ENCODE data around the gene CTU2.
"Not testable (repeated sequence)": the region's sequence is repeated elsewhere in the genome, so short reads cannot be mapped to it uniquely, and the experiment has no call there.

The CTU2 gene

DNA sequence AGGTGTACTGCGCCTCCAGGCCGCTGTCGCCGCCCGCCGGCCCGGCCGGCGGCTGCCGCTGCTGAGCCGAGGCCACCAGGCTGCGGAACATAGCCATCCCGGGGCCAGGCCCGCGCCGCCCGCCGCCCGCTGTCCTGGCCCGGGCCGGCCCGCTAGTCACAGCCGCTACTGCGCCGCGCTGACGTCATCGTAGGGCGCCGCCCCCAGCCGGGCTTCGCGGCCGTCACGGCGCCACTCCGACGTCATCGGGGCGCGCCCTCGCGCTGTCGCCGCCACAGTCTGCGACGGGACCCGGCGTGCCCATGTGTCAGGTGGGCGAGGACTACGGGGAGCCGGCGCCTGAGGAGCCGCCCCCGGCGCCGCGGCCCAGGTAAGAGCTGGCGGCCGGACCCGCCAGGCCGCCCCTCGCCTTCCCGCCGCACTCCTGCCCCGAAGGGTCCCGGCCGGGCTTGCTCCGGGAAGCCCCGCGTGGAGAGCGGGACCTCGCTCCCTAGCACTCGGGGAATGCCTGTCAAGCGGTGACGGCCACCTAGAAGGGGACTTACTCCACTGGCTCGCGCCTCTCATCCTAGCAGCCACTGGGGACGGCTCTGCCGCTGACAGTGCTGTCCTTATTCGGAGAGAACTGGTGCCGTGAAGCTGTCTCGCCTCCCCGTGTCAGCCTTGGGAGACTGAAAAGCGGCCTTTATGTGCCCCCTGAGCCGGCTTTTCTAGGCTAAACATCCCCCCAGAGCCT lies at the start of gene CTU2, which contains the start of gene RNF166:
CTU2 (plus strand) TSS at position 275 of the 736 bp plus-strand sequence; CDS start at position 303, 28 bp downstream.
RNF166 (minus strand) TSS at position 180 of the 736 bp plus-strand sequence; CDS start at position 97, 83 bp downstream.
- peak; percentile 84 to 95 for DNase-seq

DNA sequence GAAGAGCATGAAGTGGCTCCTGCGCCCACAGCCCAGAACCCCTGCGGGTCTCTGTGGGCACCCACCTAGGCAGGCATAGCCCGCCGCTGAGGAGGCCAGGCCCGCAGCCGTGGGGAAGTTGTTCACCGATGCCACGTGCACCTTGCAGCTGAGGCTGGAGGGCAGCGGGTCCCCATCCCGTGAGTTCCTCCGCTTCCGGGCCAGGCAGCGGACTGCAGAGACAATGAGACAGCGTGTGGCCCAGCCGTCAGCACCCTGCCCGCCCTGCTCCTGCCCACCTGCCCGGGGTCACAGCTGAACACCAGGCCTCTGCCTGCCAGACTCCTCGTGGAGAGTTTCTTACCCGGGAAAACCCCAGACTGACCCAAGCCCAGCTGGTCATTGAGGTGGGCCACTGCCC lies 48.9 kb upstream of the CTU2 start:
- no peak for DNase-seq

DNA sequence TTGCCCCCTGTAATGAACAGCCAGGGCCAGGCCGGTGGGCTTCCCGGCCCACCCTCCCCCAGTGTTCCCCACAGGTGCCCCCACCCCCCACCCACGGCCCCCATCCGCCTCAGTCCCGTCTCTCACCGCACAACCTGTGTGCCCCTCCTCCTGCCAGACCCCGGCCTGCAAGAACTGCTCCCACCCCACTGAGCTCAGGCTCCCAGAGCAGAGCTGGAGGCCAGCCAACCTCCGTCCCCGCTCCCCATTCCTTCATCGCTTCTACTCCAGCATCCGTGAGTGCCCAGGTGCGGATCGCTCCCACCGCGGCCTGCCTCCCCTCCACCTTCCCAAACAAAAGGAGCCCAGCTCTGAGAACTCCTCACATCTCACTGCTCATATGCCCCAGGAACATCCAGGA lies 47.6 kb upstream of the CTU2 start:
- no peak for DNase-seq

DNA sequence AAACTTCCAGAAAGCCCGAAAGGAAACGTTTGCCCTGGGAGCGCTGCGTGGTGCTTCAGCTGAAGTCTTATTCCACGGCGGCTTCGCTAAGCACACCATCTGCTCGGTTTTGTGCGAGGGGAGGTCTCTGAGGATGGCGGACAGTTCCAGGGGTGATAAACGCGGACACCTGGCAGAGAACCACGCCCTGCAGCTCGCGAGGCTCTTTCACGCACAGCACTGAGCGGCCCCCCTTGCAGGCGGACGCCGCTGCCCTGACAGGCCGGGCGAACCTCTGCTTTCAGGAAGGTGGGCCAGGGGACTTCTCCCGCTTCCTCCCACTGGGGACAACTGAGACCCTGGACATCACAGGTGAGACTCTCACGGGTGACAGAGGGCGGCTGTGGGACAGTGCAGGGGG lies 47.1 kb upstream of the CTU2 start:
- no peak for DNase-seq

DNA sequence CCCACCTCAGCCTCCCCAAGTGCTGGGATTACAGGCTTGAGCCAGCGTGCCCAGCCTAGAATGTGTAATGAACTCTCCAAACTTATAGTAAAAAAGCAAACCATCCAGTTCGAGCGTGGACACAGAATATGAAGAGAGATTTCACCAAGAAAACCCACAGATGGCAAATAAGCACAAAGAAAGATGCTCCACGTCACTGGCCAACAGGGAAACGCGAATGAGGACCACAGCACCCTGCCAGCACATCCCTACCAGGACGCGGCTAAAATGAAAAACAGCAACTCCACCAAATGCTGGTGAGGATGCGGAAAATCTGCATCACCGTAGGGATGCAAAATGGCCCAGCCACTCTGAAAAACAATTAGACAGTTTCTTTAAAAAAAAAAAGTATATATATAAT lies 44.8 kb upstream of the CTU2 start:
- no peak for DNase-seq

DNA sequence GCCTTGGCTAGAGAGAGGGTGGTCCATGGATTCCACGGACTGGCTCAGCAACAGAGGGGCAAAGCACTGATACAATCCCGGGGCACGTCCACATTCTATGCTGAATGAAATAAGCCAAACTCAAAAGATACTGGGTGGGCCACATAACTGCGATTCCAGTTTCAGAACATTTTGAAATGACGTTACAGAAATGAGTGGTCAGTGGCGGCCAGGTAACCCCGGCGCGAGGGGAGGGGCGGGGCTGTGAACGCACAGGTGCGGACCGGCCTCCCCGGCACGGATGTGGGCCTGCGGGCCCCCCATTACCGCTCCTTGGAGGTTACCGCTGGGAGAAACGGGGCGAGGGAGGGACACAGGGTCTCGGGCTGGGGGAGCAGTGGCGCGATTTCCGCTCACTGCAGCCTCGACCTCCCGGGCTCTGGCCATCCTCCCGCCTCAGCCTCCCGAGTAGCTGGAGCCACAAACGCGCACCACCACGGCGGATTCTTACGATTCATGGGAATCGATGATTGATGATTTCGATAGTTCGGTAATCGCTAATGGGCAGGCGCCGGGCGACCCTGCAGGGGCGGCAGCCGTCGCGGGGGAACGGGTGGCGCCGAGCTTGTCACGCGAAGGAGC lies 44.0 kb upstream of the CTU2 start:
- DNase-seq: no peak

DNA sequence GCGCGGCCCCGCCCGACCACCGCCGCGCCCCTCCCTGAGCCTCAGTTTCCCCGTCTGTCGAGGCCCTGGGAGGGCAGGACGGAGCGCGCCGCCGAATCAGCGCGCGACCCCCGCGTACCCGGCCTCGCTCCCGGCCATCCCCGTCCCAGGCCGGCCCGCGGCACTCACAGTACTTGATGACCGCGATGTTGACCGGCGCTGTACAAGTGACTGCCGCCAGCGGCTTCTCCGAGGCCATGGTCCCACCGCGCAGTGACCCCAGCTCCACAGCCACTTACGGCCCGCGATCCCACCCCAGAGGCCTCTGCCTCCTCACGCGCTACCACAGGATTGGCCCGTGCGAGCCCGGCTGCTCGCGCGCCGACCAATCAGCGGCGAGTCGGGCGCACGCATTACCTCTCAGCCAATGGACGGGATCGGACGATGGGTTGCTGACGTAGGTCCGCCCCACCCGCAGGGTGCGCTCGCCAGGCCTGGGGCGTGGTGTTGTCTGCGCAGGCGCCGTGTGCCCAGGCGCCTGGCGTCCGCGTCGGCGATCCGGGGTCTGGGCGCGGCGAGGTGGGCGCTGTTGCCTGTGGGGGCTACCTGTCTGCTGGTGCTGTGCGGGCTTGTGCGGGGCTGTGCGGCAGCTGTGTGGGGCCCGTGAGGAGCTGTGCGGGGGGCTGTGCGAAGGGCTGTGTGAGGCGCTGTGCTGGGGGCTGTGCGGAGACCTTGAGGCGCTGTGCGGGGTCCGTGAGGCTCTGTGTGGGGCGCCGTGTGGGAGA lies 43.3 kb upstream of the CTU2 start, which contains the start of gene MVD:
MVD (minus strand) TSS at position 249 of the 764 bp plus-strand sequence; CDS start at position 238, 11 bp downstream.
- peak; percentile 96 to 98 for DNase-seq

DNA sequence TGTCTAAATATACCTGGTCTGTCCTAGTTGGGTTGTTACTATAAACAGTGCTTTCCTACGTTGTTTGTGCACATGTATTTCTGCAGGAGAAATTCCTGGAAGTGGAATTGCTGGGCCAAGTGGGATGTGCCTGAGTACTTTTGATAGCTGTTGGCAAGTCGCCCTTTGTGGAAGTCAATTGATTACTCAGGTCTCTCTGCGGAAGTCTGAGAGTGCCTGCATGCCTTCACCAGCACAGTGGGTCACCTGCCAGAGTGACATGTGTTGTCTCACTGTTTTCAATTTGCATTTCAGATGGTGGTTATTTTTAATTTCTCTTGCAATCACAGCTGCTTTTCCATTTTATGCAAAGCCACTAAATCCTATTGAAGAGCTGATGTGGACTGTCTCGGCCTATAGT lies 41.2 kb upstream of the CTU2 start:
- no peak for DNase-seq

DNA sequence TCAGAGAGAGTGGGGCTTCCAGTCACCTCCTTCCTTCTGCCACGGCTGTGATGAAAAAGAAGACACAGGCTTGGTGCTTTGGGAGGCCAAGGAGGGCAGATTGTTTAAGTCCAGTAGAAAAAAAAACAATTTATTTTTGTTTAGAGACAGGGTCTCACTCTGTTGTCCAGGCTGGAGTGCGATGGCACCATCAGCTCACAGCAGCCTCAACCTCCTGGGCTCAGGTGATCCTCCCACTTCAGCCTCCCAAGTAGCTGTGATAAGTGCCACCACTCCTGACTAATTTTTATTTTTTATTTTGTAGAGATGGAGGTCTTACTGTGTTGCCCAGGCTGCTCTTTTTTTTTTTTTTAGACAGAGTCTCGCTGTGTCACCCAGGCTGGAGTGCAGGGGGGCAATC lies 40.7 kb upstream of the CTU2 start:
- no peak for DNase-seq

DNA sequence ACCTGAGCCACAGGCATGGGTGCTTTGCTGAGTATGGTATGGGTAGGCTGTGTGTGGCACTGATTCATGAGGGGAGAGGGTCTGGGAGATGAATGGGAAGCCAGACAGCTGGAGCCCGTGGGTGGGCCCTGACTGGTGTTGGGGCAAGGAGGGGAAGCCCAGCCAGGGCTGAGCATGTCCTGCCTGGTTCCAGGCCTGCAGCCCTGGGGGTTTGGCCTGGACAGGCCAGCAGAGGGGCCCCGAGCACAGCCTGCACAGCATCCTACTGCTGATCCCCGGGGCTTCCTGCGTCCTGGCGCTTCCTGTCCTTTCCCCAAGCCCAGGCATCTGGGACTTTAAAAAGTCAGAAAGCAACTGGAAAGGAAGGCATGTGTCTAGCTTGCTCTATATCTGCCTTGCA lies 38.8 kb upstream of the CTU2 start:
- DNase-seq: peak in 1 of 2 donors; percentile 40

DNA sequence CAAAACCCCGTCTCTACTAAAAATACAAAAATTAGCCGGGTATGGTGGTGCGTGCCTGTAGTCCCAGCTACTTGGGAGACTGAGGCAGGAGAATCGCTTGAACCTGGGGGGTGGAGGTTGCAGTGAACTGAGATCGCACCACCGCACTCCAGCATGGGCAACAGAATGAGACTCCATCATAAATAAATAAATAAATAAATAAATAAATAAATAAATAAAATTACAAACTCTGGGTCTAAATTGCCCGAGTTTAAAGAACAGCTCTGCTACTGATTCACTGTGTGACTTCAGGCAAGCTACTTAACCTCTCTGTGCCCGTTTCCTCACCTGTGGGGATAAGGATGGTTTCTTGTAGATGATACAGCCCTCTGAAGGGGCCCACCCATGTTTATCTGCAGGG lies 36.8 kb upstream of the CTU2 start:
- not testable (repeated sequence) for DNase-seq

DNA sequence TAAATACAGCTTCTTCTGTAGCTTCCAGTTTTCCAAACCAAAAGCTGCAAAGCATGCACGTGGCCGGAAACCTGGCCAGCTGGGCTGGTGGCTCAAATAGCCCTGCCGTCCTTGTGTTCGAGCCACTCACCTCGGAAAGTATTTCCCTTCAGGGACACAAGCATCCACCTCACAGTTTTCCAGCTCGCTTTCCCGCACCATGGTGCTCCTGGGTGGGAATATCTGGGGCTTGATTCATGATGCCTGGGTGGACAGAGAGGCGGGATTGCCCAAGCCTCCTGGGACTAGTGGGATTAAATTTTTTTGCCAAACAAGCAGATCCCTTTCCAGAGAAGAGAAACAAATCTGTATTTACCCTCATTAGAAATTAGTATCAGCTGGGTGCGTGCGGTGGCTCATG lies 36.3 kb upstream of the CTU2 start:
- DNase-seq: no peak

DNA sequence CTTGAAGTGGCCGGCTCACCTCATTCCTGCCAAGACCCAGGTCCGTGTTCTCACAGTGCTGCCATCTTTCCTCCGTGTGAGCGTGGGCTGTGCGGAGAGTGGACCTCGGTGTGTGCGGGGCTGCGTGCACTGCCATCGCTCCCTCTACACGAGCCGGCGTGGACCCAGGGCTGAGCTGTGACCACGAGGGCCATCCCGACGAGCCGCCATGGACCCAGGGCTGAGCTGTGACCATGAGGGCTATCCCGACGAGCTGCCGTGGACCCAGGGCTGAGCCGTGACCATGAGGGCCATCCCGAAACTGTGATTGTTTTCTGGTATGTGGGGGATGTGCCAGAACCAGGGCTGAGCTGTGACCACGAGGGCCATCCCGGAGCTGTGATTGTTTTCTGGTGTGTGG lies 34.5 kb upstream of the CTU2 start:
- DNase-seq: no peak

DNA sequence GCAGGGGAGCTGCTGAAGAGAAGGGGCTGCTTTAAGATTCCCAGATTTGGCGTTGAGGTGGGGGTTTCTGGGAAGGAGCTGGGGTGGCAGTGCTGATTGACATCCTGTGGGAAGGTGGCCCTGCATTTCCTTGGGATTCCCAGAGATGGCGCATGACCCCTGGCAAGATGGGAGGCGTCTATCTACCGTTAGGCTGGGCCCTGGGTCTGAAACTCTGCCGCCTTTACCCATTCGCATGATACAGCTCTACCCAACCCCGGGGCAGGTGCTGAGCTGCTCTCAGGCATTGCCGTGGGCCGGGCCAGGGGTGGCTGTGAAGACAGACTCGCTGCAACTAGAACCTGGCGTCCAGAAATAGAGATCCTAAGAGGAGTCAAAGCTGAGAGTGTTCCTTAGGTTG lies 33.5 kb upstream of the CTU2 start:
- no peak for DNase-seq

DNA sequence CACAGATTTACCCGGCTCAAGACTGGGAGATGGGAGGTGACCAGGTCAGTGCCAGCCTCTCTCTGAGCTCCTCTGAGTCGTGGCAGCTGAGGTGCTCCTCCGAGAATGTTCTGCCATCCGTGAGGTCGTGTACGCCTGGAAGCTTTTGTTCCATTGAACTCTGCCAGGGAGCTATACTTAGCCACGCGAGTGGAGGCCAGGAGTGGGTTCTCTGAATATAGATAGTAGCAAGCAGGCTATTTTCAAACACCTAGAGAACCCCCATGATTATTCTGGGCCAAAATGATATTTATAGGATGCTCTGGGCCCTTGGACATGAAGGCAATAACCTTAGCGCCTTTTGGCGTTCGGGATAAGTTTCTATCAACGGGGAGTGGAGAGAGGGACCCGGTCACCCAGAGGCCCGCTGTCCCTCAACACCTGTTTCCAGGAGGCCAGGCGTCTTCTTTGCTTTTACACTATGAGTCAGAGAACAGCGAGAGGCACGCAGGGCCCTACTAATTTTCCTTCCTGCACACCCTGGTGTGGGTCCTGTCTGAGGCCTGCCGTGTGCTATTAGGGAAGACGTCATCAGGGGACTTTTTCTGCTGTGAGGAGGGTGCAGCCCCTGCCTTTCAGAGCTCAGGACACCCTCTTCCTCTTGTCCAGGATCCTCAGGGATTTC lies 32.5 kb upstream of the CTU2 start:
- no peak for DNase-seq

DNA sequence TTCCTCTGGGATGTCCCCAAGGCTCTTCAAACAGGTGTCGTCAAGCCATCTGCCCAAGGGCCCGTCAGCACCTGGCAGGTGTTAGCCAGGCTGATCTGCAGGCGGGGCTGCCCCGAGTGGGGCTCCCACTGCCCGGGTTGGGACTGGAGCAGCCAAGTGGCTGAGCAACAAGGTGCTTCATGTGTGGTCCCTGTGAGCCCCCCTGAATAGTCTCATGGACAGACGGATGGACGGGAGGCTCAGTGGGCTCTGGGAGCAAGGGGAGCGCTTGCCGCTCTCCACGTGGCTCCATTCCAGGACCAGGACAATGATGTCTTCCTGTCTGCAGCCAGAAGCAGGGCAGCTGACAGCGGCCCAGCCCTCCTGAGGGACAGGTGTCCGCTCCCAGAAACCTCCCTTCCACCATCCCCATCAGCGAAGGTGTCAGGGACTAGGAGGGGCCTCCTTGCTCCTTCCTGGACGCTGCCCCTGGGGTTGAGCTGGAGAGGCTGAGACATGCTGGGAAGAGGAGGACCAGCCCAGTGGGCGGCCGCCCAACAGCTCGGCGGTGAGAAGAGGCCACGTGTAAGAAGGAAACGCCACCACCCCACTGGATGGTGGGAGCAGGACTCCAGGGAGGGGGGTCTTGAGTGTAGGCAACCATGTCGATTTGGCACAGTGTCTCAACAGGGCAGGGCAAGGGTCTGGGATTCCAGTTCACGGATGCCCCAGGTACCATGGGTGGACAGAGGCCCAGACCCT lies 29.6 kb upstream of the CTU2 start:
- no peak for DNase-seq

DNA sequence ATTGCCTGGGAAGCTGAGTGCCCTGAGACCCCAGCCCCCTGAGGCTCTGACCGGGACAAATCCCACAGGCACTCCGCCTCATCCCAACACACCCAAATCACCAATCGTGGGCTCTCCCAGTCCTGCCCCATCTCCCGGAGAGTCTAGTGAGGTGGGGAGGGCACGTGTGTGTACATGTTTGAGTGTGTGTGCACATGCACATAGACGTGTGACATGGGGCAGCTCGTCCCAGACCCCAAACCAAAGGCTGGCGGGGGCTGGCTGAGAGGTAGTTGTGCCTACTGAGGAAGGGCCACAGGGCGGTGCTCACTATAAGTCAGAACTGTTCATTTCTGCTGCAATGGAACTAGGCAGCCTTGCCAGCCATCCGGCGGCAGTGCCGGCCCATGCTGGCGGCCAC lies 28.6 kb upstream of the CTU2 start:
- no peak for DNase-seq

DNA sequence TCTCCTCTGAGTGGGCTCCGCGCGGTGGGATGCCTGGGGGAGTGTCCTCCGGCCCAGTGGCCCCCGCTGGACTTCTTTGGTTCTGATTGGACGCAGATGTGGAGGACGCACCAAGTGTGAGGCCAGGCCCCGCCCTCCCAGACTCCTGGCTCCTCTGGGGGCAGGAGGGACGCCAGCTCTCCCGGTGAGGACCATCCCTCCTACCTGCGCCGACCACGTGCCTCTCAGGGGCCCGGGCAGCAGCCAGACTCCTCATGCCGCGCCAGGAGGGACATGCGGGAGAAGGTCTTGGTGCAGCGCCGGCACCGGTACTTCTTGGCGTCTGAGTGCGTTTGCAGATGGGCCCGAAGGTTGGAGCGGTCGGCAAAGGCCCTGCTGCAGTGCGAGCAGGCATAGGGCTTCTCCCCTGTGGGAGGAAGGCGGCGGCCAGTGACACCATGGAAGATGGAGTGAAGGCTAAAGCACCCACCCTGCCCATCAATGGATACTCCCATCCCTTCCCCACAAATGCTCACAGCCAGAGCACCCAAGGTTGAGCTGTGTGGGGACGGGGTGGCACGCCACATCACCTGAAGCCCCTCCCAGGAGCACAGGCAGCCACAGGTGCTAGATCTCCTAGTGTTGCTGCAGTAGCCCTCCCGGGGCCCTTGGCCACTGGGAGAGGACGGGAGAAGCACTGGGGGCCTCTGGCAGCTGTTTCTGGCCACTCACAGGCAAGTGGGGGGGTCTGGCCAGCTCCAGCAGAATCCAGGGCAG lies 27.9 kb upstream of the CTU2 start:
- DNase-seq: no peak

DNA sequence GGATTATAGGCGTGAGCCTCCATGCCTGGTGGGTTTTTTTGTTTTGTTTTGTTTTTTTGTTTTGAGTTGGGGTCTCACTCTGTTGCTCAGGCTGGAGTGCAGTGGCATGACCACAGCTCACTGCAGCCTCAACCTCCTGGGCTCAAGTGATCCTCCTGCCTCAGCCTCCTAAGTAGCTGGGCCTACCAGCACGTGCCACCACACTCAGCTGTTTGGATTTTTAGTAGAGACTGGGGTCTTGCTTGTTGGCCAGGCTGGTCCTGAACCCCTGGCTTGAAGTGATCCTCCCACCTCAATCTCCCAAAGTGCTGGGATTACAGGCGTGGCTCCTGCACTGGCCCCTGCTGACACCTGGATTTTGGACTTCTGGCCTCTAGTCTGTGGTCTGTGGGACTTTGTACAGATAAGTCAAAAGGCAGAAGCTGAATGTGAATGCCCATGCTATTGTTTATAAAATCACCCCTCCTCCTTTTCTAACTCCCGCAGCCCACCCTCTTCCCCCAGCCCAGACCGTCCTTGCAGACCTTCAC lies 25.7 kb upstream of the CTU2 start:
- DNase-seq: no peak

DNA sequence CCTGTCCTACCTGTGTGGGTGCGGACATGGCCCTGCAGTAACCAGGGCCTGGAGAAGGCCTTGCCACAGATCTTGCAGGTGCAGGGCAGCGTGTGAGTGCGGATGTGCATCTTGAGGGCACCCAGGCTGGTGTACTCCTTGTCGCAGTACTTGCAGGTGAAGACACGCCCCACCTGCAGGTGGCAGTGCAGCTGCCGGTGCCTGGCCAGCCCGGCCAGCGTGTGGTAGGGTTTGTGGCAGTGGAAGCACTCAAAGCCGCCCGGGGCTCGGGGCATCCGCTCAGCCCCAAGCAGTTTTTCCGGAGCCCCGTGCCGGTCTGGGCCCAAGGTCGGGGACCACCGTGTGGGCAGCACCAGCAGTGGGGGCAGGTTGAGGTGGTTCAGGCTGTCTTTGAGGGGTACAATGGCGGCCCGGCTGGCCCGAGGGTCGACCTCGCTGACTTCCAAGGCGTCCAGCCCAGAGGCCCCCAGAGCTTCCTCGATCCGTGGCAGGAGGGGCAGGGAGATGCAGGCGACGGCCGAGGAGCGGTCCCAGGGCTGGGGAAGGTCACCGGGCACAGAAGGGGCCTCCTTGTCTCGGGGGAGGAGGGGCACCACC lies 25.1 kb upstream of the CTU2 start:
- DNase-seq: no peak

Measured in inflammatory macrophage treated with lipopolysaccharide for 1 hour (primary cell).